ENCODE results near the gene TSFM.

TSFM gene

DNA sequence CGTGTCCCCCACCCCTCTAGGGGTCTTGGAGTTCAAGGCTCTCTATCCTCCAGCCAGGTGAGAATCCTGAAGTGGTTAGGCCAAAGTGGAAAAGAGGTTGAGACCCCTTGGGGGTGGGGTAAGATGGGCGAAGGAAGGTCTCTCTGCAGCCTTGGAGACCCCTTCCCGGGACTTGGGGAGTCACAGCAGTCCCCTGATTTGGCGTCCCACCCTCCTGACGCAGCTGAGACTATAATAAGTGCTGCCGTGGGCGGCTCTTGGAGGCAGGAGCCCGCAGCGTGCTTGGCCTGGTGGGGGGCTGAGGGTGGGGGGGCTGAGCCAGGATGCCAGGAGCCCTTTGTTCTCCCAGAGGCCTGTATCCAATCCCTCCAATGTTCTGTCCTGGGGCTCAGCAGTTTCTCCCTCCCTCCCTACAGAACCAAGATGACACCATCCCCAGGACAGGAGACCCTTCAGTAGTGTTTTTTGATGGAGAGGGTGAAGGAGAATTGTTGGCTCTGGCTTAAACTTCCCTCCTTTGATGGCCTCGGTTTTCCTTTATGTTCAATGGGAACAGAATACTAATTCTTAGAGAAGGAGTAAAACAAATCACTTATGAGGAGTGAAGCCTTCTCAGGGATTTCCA is 42.6 kb upstream of the TSFM start:
- Histone ChIP-seq H3K4me1 (ENCODE audit: insufficient read depth, low read length) (peaks cover 25% of the 10 kb centered on the region), H3K27ac (ENCODE audit: low read depth, low read length) (no peak overlapping the region), H3K36me3 (ENCODE audit: insufficient read depth, low read length) (no peaks in the 10 kb centered on the region), H3K9me3 (ENCODE audit: low read length) (no peaks in the 10 kb centered on the region), H3K4me3 (ENCODE audit: low read depth in 1 of 2, low read length in 2 of 2) (no peak overlapping the region), H3K27me3 (ENCODE audit: control insufficient read depth in 1 of 2, insufficient read depth in 2 of 2, low read length in 2 of 2) (peaks cover 34 to 53% of the 10 kb centered on the region in 2 donors), H3K9ac (ENCODE audit: low read length) (no peak overlapping the region)

DNA sequence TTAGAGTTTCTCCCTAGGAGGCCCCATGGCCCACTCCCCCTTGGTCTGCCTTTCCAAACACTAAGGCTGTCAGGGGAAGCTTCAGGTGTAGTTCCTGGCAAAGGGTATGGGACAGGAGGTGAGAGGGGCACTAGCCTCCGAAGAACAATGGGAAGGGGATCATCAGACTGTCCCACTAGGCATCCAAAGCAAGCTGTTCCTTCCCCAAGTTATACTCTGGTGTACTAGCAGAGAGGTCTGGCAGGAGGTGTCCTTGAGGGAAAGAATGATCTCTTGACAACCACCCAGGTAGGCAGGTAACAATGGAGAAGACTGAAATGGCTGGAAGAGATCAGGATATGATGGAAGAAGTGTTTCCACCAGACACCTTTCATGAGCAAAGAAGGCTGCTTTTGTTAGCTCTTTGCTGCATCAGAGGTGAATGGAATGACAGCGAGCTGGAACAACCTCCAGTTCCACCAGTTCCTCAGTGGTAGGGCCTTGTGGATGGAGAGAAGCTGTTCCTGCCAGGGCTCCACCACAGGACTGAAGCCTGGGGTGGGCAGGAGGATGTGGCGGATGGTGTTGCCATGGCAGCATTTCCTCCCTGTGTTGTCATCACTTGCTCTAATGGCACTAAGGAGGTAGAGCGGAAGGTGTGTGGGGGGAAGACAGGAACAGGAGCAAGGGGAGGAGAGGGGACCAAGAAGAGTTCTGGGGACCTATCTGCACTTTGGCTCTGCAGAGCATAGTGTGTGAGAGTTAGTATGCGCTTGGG is 41.8 kb upstream of the TSFM start:
- Histone ChIP-seq H3K4me1 (ENCODE audit: insufficient read depth, low read length) (peaks cover 26% of the 10 kb centered on the region), H3K36me3 (ENCODE audit: insufficient read depth, low read length) (peaks cover under 1% of the 10 kb centered on the region), H3K9me3 (ENCODE audit: low read length) (no peaks in the 10 kb centered on the region), H3K4me3 (ENCODE audit: low read depth in 1 of 2, low read length in 2 of 2) (no peak overlapping the region), H3K9ac (ENCODE audit: low read length) (no peak overlapping the region), H3K27ac (ENCODE audit: low read depth, low read length) (no peak overlapping the region), H3K27me3 (ENCODE audit: control insufficient read depth in 1 of 2, insufficient read depth in 2 of 2, low read length in 2 of 2) (peaks cover 26 to 45% of the 10 kb centered on the region in 2 donors)

DNA sequence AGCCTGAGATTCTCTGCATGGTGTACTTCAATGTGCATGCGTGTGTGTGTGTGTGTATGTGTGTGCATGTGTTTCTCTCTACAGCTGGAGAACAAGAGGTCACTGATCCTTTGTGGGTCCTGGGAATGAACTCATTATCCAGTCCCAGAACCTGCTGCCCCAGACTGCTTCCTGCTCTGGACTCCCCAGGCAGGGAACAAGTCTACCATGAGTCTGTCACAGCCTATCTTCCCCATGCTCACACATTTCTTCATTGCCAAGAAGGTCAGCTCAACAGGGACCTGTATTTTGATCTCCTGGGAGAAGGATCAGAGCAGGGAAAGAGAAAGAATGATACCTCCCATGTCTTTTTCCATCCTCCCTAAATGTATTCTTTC is 41.2 kb upstream of the TSFM start:
- H3K9ac ChIP-seq (ENCODE audit: low read length), result no peak overlapping the region

DNA sequence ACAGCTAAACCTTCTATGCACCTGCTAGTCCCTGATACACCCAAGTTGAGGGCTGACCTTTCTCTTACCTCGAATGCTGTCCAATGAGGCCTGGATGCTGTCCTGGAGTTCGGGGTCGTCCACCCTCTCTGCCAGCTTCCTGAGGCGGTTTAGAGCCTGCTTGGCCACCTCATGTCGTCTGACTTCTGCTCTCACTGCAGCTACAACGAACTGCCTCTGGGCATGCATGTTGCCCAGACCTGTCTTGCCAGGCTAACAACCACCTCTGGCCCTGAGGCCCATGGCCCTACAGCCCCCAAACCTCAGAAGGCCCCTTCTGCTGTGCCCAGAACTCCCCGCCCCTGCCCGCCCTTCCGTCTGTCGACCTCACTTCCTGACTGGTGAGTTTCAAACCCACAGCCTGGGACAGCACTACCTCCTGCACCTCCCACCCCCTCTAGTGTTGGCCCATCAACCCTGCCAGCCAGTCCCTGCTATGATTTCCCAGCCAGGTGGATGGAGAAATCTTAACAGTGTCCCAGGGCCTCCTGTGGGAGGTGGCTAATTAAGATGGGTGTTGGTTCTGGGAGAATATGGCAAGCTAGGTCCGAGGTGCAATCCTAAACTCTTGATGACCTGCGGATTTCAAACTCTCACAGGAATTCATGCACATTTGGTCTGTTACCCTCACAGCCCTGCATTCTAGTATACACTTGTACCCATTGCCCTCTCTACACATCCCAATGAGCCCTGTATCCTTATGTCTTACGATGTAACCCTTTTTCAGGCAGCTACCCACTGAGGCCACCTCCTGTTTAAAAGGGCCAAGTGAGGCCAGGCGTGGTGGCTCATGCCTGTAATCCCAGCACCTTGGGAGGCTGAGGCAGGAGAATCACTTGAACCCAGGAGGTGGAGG is 40.5 kb upstream of the TSFM start:
- Histone ChIP-seq H3K27ac (ENCODE audit: low read depth, low read length) (no peak overlapping the region), H3K36me3 (ENCODE audit: insufficient read depth, low read length) (peaks cover 11% of the 10 kb centered on the region), H3K9ac (ENCODE audit: low read length) (no peak overlapping the region), H3K9me3 (ENCODE audit: low read length) (no peaks in the 10 kb centered on the region), H3K27me3 (ENCODE audit: control insufficient read depth in 1 of 2, insufficient read depth in 2 of 2, low read length in 2 of 2) (peaks cover 15 to 32% of the 10 kb centered on the region in 2 donors), H3K4me1 (ENCODE audit: insufficient read depth, low read length) (peaks cover 18% of the 10 kb centered on the region), H3K4me3 (ENCODE audit: low read depth in 1 of 2, low read length in 2 of 2) (no peak overlapping the region)

More for the DNA sequence above, 41.2 kb upstream of the TSFM start:
- H3K4me3 ChIP-seq (ENCODE audit: low read depth in 1 of 2, low read length in 2 of 2), result no peak overlapping the region
- H3K27ac ChIP-seq (ENCODE audit: low read depth, low read length), result no peak overlapping the region
- no peaks in the 10 kb centered on the region for H3K9me3 ChIP-seq (ENCODE audit: low read length)
- H3K36me3 ChIP-seq (ENCODE audit: insufficient read depth, low read length), result peaks cover 6% of the 10 kb centered on the region
- peaks cover 25% of the 10 kb centered on the region for H3K4me1 ChIP-seq (ENCODE audit: insufficient read depth, low read length)
- peaks cover 22 to 39% of the 10 kb centered on the region in 2 donors for H3K27me3 ChIP-seq (ENCODE audit: control insufficient read depth in 1 of 2, insufficient read depth in 2 of 2, low read length in 2 of 2)

DNA sequence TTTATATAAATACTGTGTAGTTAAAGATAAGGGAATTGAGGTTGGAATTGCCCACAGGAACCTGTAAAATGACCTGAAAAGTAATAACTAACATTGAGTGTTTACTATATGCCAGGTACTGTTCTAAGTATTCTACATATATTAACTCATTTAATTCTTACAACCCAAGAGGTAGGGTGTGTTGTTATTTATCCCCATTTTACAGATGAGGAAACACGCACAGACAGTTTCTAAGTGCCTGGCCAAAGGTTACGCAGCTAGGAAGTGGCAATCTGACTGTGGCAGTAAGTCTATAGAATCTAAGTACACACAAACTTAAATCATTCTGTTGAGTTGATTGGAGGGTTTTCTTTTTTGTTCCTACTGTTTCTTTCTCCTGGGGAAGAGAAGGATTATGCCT is 38.8 kb upstream of the TSFM start:
- Histone ChIP-seq H3K27ac (ENCODE audit: low read depth, low read length) (no peak overlapping the region), H3K4me3 (ENCODE audit: low read depth in 1 of 2, low read length in 2 of 2) (no peak overlapping the region), H3K9me3 (ENCODE audit: low read length) (no peaks in the 10 kb centered on the region), H3K27me3 (ENCODE audit: control insufficient read depth in 1 of 2, insufficient read depth in 2 of 2, low read length in 2 of 2) (peaks cover 11 to 16% of the 10 kb centered on the region in 2 donors), H3K36me3 (ENCODE audit: insufficient read depth, low read length) (peaks cover 26% of the 10 kb centered on the region), H3K9ac (ENCODE audit: low read length) (no peak overlapping the region), H3K4me1 (ENCODE audit: insufficient read depth, low read length) (peaks cover 15% of the 10 kb centered on the region)

DNA sequence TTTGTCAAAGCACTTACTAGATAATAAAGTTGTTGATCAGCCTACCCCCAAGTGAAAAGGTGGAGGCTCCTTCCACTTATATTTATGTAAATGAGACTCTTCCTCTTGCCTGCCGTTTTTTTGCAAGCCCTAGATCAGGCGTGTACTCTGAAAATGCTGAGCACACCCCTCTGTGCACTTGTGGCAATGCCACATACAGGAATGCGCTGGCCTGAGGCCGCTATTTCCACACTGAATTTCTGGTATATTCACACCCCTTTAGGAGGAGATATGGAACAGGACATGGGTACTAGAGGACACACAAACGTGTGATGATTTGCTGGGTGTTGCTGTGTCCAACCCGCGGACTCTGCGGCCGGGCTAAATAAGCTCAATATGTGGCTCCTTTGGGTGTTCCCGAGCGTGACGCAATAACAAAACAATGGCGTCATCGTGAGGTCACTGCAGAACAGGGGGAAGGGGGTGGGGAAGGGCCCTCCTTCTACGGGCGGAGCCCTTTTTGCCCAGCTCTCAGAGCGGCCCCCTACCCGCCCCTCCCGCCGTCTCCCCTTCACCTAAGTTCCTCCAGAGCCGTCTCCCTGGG is 38.3 kb upstream of the TSFM start:
- peak overlapping the region; percentile 77 for H3K27ac ChIP-seq (ENCODE audit: low read depth, low read length)
- H3K9me3 ChIP-seq (ENCODE audit: low read length), result no peaks in the 10 kb centered on the region
- H3K36me3 ChIP-seq (ENCODE audit: insufficient read depth, low read length), result peaks cover 29% of the 10 kb centered on the region
- H3K27me3 ChIP-seq (ENCODE audit: control insufficient read depth in 1 of 2, insufficient read depth in 2 of 2, low read length in 2 of 2), result peaks cover 7 to 10% of the 10 kb centered on the region in 2 donors
- peaks cover 15% of the 10 kb centered on the region for H3K4me1 ChIP-seq (ENCODE audit: insufficient read depth, low read length)
- peak overlapping the region; percentile 77 to 95 for H3K4me3 ChIP-seq (ENCODE audit: low read depth in 1 of 2, low read length in 2 of 2)
- H3K9ac ChIP-seq (ENCODE audit: low read length), result no peak overlapping the region

DNA sequence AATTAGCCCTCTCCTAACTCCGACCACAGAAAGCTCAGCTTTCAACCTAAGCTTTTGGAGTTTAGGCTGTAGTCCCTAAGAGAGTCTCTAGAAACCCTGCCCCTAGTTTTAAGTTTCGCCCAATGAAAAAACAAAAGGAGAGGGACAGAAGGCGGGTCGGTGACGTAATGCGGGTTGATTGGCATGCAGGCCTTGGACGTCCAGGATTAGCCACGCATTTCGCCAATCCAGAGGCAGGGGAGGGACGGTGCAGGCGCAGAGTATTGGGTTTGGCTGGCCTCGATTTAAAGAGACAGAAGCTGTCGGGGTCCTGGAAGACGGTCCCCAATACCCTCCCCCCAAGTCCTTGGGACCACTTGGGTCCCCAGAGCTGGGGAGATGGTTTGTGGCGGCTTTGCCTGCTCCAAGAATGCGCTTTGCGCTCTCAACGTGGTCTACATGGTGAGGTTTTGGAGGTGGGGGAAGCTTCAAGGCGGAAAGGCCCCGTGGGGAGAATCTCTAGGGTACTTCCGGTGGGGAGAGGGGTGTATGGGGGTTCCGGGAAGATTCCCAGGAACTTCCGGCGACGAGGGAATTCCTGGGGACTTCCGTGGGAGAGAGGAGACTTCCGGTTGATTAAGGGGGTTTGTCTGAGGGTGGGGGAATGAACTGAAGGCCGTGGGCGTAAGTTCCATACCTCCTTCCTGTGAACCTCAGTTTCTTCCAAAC is 37.7 kb upstream of the TSFM start, which contains the start of gene TSPAN31:
TSPAN31 (plus strand) TSS at position 263 of the 708 bp plus-strand sequence; CDS start at position 379, 116 bp downstream.
- Histone ChIP-seq H3K4me1 (ENCODE audit: insufficient read depth, low read length) (peaks cover 15% of the 10 kb centered on the region), H3K9ac (ENCODE audit: low read length) (peak within 1 kb of the TSS; percentile 97), H3K36me3 (ENCODE audit: insufficient read depth, low read length) (peaks cover 34% of the 10 kb centered on the region), H3K9me3 (ENCODE audit: low read length) (no peaks in the 10 kb centered on the region), H3K4me3 (ENCODE audit: low read depth in 1 of 2, low read length in 2 of 2) (peak within 1 kb of the TSS; percentile 77 to 95), H3K27me3 (ENCODE audit: control insufficient read depth in 1 of 2, insufficient read depth in 2 of 2, low read length in 2 of 2) (peaks cover under 1 to 4% of the 10 kb centered on the region in 2 donors), H3K27ac (ENCODE audit: low read depth, low read length) (peak within 1 kb of the TSS; percentile 77)

DNA sequence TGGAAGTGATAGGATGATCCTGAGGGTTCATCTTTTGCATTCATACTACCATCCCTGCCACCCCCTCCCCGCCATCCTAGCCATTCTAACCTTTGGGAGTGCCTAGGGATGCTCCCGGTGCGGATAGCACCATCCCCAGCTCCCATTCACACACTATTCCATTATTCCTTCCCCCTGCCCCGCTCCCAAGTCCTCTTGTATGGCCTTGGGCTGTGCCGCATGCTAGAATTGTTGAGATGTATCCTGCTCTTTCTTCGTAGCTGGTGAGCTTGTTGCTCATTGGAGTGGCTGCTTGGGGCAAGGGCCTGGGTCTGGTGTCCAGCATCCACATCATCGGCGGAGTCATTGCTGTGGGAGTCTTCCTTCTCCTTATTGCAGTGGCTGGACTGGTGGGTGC is 37.1 kb upstream of the TSFM start:
- Histone ChIP-seq H3K36me3 (ENCODE audit: insufficient read depth, low read length) (peaks cover 38% of the 10 kb centered on the region), H3K4me3 (ENCODE audit: low read depth in 1 of 2, low read length in 2 of 2) (peak overlapping the region; percentile 77 to 95), H3K9ac (ENCODE audit: low read length) (peak overlapping the region; percentile 97), H3K27ac (ENCODE audit: low read depth, low read length) (peak overlapping the region; percentile 77), H3K9me3 (ENCODE audit: low read length) (no peaks in the 10 kb centered on the region), H3K27me3 (ENCODE audit: control insufficient read depth in 1 of 2, insufficient read depth in 2 of 2, low read length in 2 of 2) (no peaks in the 10 kb centered on the region), H3K4me1 (ENCODE audit: insufficient read depth, low read length) (peaks cover 17% of the 10 kb centered on the region)

DNA sequence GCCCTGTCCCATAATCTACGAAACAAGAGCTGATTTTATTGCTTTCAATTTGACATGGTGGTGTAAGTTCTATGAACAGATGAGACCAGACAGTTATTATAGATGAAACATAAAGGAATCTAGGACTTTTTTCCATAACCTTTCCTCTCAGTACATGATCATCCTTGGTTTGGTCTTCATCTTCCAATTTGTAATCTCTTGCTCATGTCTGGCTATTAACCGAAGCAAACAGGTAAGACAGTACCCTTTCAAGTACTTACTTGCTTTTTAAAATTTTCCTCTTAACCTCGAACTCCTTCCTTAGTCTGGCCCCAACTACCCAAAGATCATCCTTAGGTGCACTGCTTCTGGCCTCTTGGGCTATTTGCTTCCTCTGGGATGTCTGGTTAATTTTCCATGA is 36.6 kb upstream of the TSFM start:
- Histone ChIP-seq H3K9me3 (ENCODE audit: low read length) (no peaks in the 10 kb centered on the region), H3K4me1 (ENCODE audit: insufficient read depth, low read length) (peaks cover 23% of the 10 kb centered on the region), H3K27me3 (ENCODE audit: control insufficient read depth in 1 of 2, insufficient read depth in 2 of 2, low read length in 2 of 2) (no peaks in the 10 kb centered on the region), H3K4me3 (ENCODE audit: low read depth in 1 of 2, low read length in 2 of 2) (peak overlapping the region; percentile 77 to 95), H3K9ac (ENCODE audit: low read length) (peak overlapping the region; percentile 97), H3K27ac (ENCODE audit: low read depth, low read length) (peak overlapping the region; percentile 77), H3K36me3 (ENCODE audit: insufficient read depth, low read length) (peaks cover 42% of the 10 kb centered on the region)

DNA sequence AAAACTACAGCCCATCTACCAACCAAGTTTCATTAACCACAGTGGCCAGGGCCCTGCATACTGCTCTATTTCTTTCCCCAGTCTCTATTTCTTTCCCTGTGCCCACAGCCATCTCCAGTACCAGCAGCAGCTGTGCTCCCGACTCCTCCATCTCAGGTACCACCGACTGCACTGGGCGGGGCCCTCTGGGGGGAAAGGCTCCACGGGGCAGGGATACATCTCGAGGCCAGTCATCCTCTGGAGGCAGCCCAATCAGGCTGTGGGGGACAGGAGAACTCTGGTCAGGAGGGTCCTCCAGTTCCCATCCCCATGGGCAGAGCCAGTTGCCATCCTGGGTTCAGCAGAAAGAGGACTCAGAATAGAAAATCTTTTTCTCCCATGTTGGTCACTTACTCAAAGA is 33.5 kb upstream of the TSFM start:
- Histone ChIP-seq H3K9me3 (ENCODE audit: low read length) (no peaks in the 10 kb centered on the region), H3K9ac (ENCODE audit: low read length) (no peak overlapping the region), H3K36me3 (ENCODE audit: insufficient read depth, low read length) (peaks cover 42% of the 10 kb centered on the region), H3K27ac (ENCODE audit: low read depth, low read length) (no peak overlapping the region), H3K4me1 (ENCODE audit: insufficient read depth, low read length) (peaks cover 36% of the 10 kb centered on the region), H3K4me3 (ENCODE audit: low read depth in 1 of 2, low read length in 2 of 2) (no peak overlapping the region), H3K27me3 (ENCODE audit: control insufficient read depth in 1 of 2, insufficient read depth in 2 of 2, low read length in 2 of 2) (no peaks in the 10 kb centered on the region)
